Activated T-helper 1 cell treated with anti-CD3 and anti-CD28 coated beads, Interleukin-12 subunit alpha, Interleukin-12 subunit beta, Interleukin-2, Interleukin-4 antibody, amounts not matched to agents 30 ng/mL and 10 ng/mL and 1 ng/mL, durations not matched to agents 14 hours and 24 hours and 36 hours (primary cell): ENCODE measurements around the gene SF3B3. TPM values are rescaled to one million over a fixed set of nuclear protein-coding genes. Genes with fewer than 3 reads are reported as not detected.
A peak's percentile ranks its signal among the peaks of the same experiment; 100 is the strongest.
"Not testable (repeated sequence)": the region's sequence is repeated elsewhere in the genome, so short reads cannot be mapped to it uniquely, and the experiment has no call there.

Source experiments
- DNase-seq: peaks from one replicate; pipeline ENCODE4 v3.0.0; 2021; ENCODE audit warnings: low spot score
- H3K27ac Mint-ChIP-seq: one replicate; pipeline ENCODE4 v1.8.0; 2021; ENCODE audit warnings: mild to moderate bottlenecking, mixed read lengths
- H3K27me3 Mint-ChIP-seq: one replicate; pipeline ENCODE4 v1.8.0; 2022; ENCODE audit warnings: mild to moderate bottlenecking, moderate library complexity, mixed read lengths; ENCODE audit not compliant: insufficient read depth
- H3K36me3 Mint-ChIP-seq: one replicate; pipeline ENCODE4 v1.8.0; 2021; ENCODE audit warnings: low read depth, mixed read lengths
- H3K4me1 Mint-ChIP-seq: one replicate; pipeline ENCODE4 v1.8.0; 2021; ENCODE audit warnings: low read depth, mixed read lengths
- H3K4me3 Mint-ChIP-seq: one replicate; pipeline ENCODE4 v1.8.0; 2021; ENCODE audit warnings: mild to moderate bottlenecking, moderate library complexity, mixed read lengths
- H3K9me3 Mint-ChIP-seq: one replicate; pipeline ENCODE4 v1.8.0; 2021; ENCODE audit warnings: mixed read lengths
- intact Hi-C: fragments of 100-400 bp; cut with micrococcal nuclease; formaldehyde crosslinking; loops from one replicate; pipeline ENCODE4 v1.15.1; 2024
- total RNA-seq: library from RNA; stranded (reverse); gene quantifications from 2 replicates; pipeline ENCODE4 v1.2.3, GENCODE V29; 2022

Gene SF3B3
- total RNA-seq, 1 donor from 2014 or later, result 532 TPM

DNA sequence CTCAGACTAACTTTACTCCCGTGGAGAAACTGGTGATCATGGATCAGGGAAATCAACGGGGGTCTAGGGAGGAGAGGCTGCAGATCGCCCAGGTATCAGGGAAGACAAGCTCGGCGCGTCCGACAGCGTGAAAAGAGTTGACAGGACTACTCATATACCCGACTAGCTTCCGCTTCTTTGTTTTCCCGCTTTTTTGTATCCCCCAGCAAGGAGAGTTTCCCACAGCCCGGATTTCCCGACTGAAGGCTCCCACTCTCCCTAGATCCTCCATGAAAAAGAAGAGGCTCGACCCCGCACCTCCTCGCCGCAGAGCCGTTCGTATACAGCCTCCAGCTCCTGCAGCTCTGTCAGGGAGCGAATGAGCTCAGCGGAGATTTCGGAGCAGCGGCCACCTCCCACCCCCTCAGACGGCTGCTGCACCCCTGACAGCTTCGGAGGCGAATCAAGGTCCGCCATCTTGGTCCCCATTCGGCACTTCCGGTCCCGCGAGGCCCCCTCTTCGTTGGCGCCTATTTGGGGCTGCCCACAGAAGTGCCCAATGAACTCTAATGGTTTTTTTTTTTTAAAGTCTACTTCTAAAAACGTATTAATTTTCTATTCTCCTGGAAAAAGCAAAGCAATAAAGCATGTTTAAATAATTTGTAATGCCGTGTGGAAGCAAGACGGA lies 407 bp upstream of the SF3B3 start, which contains the start of gene COG4:
Gene COG4, minus strand, starts transcription at position 479 of the 667 bp plus-strand sequence. Its CDS starts 11 bp downstream, at position 468.
- Mint-ChIP-seq H3K9me3 (no peaks in the 10 kb centered on the region), H3K36me3 (peaks cover 36% of the 10 kb centered on the region), H3K4me1 (peaks cover 49% of the 10 kb centered on the region), H3K27me3 (no peaks in the 10 kb centered on the region), H3K4me3 (peak within 1 kb of the TSS; percentile 95), H3K27ac (peak within 1 kb of the TSS; percentile 97)
- intact Hi-C loops, result loop anchor here (1.0 to 10.0 kb wide), 7 partner anchors 69 to 1188 kb away; partner anchors contain the start of genes COG8, FCSK, NIP7 and PDF
- peak; percentile 87 for DNase-seq

DNA sequence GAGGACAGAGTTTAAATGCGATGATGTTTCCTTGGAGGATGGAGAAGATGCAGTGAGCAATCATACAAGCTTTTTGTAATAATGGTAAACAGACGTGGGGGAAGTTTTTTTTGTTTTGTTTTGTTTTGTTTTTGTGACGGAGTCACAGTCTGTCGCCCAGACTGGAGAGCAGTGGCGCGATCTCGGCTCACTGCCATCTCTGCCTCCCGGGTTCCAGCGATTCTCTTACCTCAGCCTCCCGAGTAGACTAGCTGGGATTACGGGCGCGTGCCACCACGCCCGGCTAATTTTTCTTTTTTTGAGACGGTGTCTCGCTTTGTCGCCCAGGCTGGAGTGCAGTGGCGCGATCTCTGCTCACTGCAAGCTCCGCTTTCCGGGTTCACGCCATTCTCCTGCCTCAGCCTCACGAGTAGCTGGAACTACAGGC lies 796 bp downstream of the SF3B3 start:
- peak overlapping the region; percentile 95 for H3K4me3 Mint-ChIP-seq
- not testable (repeated sequence) for DNase-seq, H3K27me3 Mint-ChIP-seq, H3K9me3 Mint-ChIP-seq
- intact Hi-C loops, result loop anchor here (5.0 to 10.0 kb wide), 2 partner anchors 122 to 1190 kb away; partner anchors contain the start of genes COG8, NIP7 and PDF
- H3K4me1 Mint-ChIP-seq, result peaks cover 60% of the 10 kb centered on the region
- H3K27ac Mint-ChIP-seq, result peak overlapping the region; percentile 97
- H3K36me3 Mint-ChIP-seq, result peaks cover 47% of the 10 kb centered on the region

DNA sequence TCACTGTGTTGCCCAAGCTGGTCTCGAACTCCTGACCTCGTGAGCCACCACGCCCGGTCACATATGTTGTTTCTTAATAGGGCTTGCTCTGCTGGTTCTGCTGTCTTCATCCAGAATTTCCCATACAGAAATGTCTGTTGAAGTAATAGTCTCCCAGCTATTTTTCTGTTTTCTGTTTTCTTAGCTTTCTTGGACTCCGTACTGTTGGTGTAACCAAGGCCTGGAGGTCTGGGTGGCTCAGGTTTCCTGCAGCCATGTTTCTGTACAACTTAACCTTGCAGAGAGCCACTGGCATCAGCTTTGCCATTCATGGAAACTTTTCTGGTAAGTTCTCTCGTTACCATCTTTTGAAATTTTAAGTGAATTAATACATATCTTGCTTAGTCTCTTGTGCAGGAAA lies 2.8 kb downstream of the SF3B3 start:
- H3K4me1 Mint-ChIP-seq, result peaks cover 51% of the 10 kb centered on the region
- intact Hi-C loops, result loop anchor here (10.0 kb wide), 1 partner anchor 1192 kb away; the partner anchor contains the start of genes COG8, NIP7 and PDF

DNA sequence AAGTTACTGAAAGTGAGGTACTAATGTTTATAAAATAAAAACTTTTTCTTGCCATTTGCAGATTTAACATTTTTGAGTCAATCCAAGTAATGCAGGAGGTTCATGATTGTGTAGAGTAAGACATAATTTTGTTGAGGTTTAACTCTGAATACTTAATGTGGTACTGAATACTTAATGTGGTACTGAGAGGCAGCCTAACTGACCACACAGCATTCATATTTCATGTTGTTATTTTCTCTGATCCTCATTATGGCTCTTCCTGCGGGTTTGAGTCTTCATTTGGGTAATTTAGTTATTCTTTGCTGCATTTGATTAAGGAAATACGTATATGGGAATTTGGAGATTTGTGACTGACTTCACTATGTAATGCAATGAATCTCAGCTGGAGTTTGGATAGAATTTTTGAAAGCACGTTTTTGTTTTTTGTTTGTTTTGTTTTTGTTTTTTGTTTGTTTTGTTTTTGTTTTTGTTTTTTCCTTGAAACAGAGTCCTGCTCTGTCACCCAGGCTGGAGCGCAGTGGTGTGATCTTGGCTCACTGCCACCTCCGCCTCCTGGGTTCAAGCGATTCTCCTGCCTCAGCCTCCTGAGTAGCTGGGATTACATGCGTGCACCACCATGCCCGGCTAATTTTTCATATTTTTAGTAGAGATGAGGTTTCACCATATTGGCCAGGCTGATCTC lies 3.8 kb downstream of the SF3B3 start:
- intact Hi-C loops, result loop anchor here (10.0 kb wide), 1 partner anchor 1193 kb away; the partner anchor contains the start of genes COG8, NIP7 and PDF
- no peak for DNase-seq
- no peaks in the 10 kb centered on the region for H3K9me3 Mint-ChIP-seq
- no peaks in the 10 kb centered on the region for H3K27me3 Mint-ChIP-seq
- H3K27ac Mint-ChIP-seq, result peak overlapping the region; percentile 72
- H3K36me3 Mint-ChIP-seq, result peaks cover 56% of the 10 kb centered on the region
- peak overlapping the region; percentile 86 for H3K4me3 Mint-ChIP-seq
- peaks cover 46% of the 10 kb centered on the region for H3K4me1 Mint-ChIP-seq

More for the DNA sequence above, 2.8 kb downstream of the SF3B3 start:
- no peak for DNase-seq
- peak overlapping the region; percentile 76 for H3K27ac Mint-ChIP-seq
- H3K9me3 Mint-ChIP-seq, result no peaks in the 10 kb centered on the region
- peak overlapping the region; percentile 86 for H3K4me3 Mint-ChIP-seq
- peaks cover 50% of the 10 kb centered on the region for H3K36me3 Mint-ChIP-seq
- H3K27me3 Mint-ChIP-seq, result no peaks in the 10 kb centered on the region

DNA sequence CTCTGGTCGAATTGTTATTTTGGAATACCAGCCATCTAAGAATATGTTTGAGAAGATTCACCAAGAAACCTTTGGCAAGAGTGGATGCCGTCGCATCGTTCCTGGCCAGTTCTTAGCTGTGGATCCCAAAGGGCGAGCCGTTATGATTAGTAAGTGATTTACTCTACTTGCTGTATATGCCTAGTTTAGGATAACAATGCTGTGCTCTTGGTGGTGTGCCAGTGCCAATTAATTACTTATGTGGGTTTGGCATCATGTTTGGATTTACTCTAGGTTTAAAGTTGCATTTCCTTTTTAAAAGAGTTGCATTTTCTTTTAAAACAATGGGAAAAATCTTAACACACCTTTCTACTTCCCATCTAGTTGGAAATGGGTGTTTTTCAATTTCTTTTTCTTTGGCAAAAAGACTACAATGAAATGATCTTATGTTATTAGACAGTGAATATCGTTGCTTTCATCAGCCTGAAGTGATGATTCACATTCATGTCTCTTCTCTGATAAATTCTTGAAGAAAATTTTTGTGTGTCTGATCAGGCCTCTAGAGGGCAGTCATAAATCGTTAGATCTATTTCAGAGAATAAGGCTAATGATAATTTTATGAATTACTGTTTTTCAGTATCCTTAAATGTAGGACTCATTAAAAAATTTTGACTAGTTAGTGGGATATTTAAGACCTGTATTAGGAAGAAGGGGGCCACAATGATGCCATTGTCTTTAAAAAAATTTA lies 5.6 kb downstream of the SF3B3 start:
- DNase-seq, result no peak
- Mint-ChIP-seq H3K4me3 (peak overlapping the region; percentile 48), H3K4me1 (peaks cover 57% of the 10 kb centered on the region), H3K36me3 (peaks cover 64% of the 10 kb centered on the region), H3K27me3 (no peaks in the 10 kb centered on the region), H3K27ac (peak overlapping the region; percentile 58), H3K9me3 (no peaks in the 10 kb centered on the region)
- intact Hi-C loops, result loop anchor here (1.0 to 10.0 kb wide), 3 partner anchors 28 to 1194 kb away; partner anchors contain the start of genes COG8, NIP7 and PDF

DNA sequence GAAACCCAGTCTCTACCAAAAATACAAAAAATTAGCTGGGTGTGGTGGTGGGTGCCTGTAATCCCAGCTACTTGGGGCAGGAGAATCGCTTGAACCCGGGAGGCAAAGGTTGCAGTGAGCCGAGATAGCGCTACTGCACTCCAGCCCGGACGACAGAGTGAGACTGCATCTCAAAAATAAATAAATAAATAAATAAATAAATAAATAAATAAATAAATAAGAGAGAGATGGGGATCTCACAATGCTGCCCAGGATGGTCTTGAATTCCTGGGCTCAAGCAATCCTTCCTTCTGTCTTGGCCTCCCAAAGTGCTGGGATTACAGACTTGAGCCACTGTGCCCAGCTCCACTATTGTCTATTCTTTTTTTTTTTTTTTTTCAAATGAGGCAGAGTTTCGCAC lies 6.3 kb downstream of the SF3B3 start:
- H3K36me3 Mint-ChIP-seq, result peaks cover 69% of the 10 kb centered on the region
- peaks cover 62% of the 10 kb centered on the region for H3K4me1 Mint-ChIP-seq
- H3K9me3 Mint-ChIP-seq, H3K27ac Mint-ChIP-seq, DNase-seq, H3K27me3 Mint-ChIP-seq, H3K4me3 Mint-ChIP-seq: not testable (repeated sequence)
- intact Hi-C loops, result loop anchor here (1.0 to 10.0 kb wide), 3 partner anchors 27 to 1195 kb away; partner anchors contain the start of genes COG8, NIP7 and PDF

DNA sequence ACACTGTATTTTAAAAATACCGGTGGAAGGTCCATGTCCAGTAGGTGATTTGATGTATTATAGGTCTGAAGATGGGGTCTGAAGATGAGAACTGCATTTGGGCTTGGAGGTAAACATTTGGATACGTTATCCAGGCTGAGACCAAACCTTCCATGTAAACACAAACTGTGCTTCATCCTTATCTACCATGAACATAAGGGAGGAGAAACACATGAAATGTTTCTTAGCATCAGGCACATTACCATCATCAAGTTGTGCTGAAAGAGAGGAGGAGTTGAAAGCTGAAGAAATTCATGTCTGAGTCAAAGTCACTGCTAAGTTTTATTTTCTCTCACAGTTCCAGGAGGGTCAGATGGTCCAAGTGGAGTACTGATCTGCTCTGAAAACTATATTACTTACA lies 11.4 kb downstream of the SF3B3 start:
- H3K27ac Mint-ChIP-seq, result peak overlapping the region; percentile 23
- no peak for DNase-seq
- intact Hi-C loops, result loop anchor here (5.0 kb wide), 1 partner anchor 37 kb away; no protein-coding TSS in a partner anchor

DNA sequence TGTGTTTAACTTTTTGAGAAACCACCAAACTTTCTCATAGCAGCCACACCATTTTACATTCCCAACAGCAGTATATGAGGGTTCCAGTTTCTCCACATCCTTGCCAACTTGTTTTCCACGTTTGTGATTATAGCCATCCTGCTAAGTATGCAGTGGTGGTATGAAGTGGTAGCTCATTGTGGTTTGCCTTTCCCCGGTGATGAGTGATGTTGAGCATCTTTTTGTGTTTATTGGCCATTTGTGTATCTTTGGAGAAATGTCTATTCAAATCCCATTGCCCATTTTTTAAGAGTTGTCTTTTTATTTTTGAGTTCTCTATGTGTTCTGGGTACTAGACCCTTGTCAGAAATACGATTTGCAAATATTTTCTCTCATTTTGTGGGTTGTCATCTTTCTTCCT lies 17.4 kb downstream of the SF3B3 start:
- Mint-ChIP-seq H3K27me3 (no peaks in the 10 kb centered on the region), H3K9me3 (no peaks in the 10 kb centered on the region), H3K4me3 (no peak overlapping the region), H3K36me3 (peaks cover 61% of the 10 kb centered on the region), H3K4me1 (peaks cover 23% of the 10 kb centered on the region), H3K27ac (no peak overlapping the region)
- intact Hi-C loops, result no loop called here
- DNase-seq, result no peak

More for the DNA sequence above, 11.4 kb downstream of the SF3B3 start:
- no peaks in the 10 kb centered on the region for H3K27me3 Mint-ChIP-seq
- no peak overlapping the region for H3K4me3 Mint-ChIP-seq
- H3K9me3 Mint-ChIP-seq, result no peaks in the 10 kb centered on the region
- H3K36me3 Mint-ChIP-seq, result peaks cover 66% of the 10 kb centered on the region
- peaks cover 46% of the 10 kb centered on the region for H3K4me1 Mint-ChIP-seq

DNA sequence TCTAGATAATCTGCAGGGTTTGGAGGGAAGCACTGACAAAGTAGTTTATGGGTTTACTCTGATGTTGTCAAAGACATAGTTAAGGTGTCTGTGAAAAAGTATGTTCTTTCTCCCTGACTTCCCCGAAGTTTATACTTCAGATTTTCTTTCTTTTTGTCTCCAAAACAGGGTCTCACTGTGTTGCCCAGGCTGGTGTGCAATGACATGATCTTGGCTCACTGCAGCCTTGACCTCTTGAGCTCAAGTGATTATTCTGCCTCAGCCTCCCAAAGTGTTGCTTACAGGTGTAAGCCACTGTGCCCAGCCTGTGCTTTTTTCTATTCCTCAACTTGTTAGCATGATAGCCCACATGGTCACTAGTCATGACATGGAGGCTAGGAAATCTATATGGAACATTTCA lies 20.9 kb downstream of the SF3B3 start:
- no peak overlapping the region for H3K27ac Mint-ChIP-seq
- DNase-seq, result no peak
- intact Hi-C loops, result no loop called here
- peaks cover 57% of the 10 kb centered on the region for H3K36me3 Mint-ChIP-seq
- no peaks in the 10 kb centered on the region for H3K9me3 Mint-ChIP-seq
- H3K4me1 Mint-ChIP-seq, result peaks cover 19% of the 10 kb centered on the region
- no peaks in the 10 kb centered on the region for H3K27me3 Mint-ChIP-seq
- H3K4me3 Mint-ChIP-seq, result no peak overlapping the region

DNA sequence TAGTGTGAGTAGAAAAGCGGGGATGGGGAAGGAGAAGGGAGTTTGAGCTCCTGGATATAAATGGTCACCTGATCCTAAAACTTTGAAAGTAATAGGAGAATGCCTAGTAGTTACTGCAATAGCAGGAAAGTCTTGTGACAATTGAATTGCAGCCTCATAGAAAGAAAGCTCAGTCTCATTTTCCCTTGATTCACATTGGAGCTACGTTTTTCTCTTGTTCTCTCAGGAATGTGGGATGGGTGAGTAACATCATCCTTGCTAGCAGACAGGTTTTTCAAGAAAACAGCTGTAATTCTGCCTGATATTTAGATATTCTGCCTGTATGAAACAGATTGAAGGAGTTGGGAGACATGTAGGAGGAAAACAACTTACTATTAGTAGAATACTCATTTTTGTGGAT lies 25.3 kb downstream of the SF3B3 start:
- intact Hi-C loops, result no loop called here
- H3K27me3 Mint-ChIP-seq, result no peaks in the 10 kb centered on the region
- no peaks in the 10 kb centered on the region for H3K9me3 Mint-ChIP-seq
- no peak overlapping the region for H3K27ac Mint-ChIP-seq
- DNase-seq, result no peak
- no peak overlapping the region for H3K4me3 Mint-ChIP-seq
- H3K4me1 Mint-ChIP-seq, result peaks cover 22% of the 10 kb centered on the region
- H3K36me3 Mint-ChIP-seq, result peaks cover 57% of the 10 kb centered on the region

DNA sequence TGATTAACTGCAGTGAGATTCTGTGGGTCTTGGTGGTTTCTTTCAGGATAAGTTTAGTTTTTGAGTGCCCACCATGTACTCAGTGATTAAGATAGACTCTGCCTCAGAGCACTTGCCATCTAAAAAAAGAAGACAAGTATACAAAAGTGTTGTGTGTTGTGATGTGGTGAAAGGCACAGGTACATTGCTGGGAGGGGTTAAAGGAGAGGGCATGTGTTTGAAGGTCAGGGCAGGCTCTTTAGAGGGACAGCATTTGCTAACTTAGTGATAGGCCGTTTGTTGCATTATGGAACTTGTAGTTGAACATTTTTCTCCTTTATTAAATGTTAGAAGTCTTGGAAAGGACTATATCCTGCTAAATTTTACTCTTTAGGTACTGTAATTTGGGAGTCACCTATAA lies 26.5 kb downstream of the SF3B3 start:
- Mint-ChIP-seq H3K36me3 (peaks cover 57% of the 10 kb centered on the region), H3K27ac (no peak overlapping the region), H3K27me3 (no peaks in the 10 kb centered on the region), H3K4me1 (peaks cover 22% of the 10 kb centered on the region), H3K9me3 (no peaks in the 10 kb centered on the region), H3K4me3 (no peak overlapping the region)
- intact Hi-C loops, result no loop called here
- DNase-seq, result no peak

DNA sequence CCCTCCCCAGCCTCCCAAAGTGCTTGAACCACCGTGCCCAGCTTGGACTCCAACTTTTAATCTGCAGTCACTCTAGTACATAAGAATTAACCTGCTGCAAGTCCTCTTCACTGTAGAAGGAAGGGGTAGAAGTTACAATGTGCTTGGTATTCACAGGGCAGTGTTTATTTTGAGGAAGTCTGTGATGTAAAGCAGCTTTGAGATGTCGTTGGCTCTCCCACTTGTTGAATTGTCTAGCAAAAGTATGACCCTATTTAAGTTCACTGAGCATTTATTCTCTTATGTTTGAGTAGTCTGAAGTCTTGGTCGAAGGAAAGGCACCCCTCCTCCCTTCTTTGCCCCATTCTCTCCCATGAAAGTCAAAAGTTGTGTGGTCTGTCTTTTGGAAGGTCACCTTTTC lies 28.2 kb downstream of the SF3B3 start:
- Mint-ChIP-seq H3K4me1 (peaks cover 22% of the 10 kb centered on the region), H3K36me3 (peaks cover 61% of the 10 kb centered on the region), H3K9me3 (no peaks in the 10 kb centered on the region), H3K27ac (no peak overlapping the region), H3K4me3 (no peak overlapping the region), H3K27me3 (no peaks in the 10 kb centered on the region)
- DNase-seq, result no peak
- intact Hi-C loops, result no loop called here
